Lower lobe of right lung (tissue), 2 donors: ENCODE data around the gene WWC1. TPM values are rescaled to one million over a fixed set of nuclear protein-coding genes. Genes with fewer than 3 reads are reported as not detected.

Experiments
- ATAC-seq, 2 donors: fragments of 200-7000 bp; cut with Tn5 transposase; one replicate each; pipeline ENCODE4 v1.9.1; 2020 to 2022; ENCODE audit warnings: mild to moderate bottlenecking in 2 of 2, moderate library complexity in 2 of 2
- DNase-seq: peaks from one replicate; pipeline ENCODE4 v3.0.0-alpha.2; 2020
- H3K27ac ChIP-seq: fragments of 200-600 bp; one replicate; pipeline ENCODE4 v1.8.0; 2022
- H3K27me3 ChIP-seq: fragments of 200-600 bp; one replicate; pipeline ENCODE4 v1.8.0; 2022; ENCODE audit warnings: low read depth
- H3K36me3 ChIP-seq: fragments of 200-600 bp; one replicate; pipeline ENCODE4 v1.8.0; 2022; ENCODE audit warnings: mild to moderate bottlenecking
- H3K4me1 ChIP-seq: fragments of 200-600 bp; one replicate; pipeline ENCODE4 v1.8.0; 2022
- H3K4me3 ChIP-seq: fragments of 200-600 bp; one replicate; pipeline ENCODE4 v1.8.0; 2022; ENCODE audit warnings: mild to moderate bottlenecking
- H3K9me3 ChIP-seq: fragments of 200-600 bp; one replicate; pipeline ENCODE4 v1.8.0; 2022
- intact Hi-C: fragments of 100-400 bp; cut with DNase I; formaldehyde crosslinking; loops from one replicate; pipeline ENCODE4 v1.11.0; 2022
- total RNA-seq: library from RNA; stranded (reverse); fragmentation: NEBNext Ultra II Directional; extraction: Animal tissue kit (Norgen Biotek cat#: 25700); gene quantifications from one replicate; pipeline ENCODE4 v1.2.1, GENCODE V29; 2021
- TF ChIP-seq, protein P1 (sequence below): fragments of 200-600 bp; IDR thresholded peaks from one replicate; pipeline ENCODE4 v1.8.0; 2022; ENCODE audit warnings: antibody characterized with exemption, mild to moderate bottlenecking
- donor health status: DM: no; HTN: yes; CAD: no; lungs with severe emphysema.

The WWC1 gene
- total RNA-seq, 1 donor from 2014 or later: 61.9 TPM

DNA sequence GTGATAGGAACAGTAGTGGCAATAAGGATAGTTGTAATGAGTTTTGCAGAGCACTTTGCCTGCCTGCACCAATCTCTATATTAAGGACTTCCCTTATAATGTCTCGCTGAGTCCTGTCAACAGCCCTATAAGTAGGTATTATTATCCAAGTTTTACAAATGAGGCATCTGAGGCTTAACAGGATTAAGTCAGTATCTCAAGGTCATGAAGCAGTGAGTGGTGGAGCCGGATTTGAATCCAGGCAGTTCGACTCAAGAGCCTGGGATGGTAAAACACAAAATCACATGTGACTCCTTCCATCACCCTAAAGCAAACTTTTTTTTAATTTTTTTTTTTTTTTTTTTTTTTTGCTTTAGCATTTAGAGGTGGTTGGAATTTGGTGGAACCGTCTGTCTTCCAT lies 135.8 kb downstream of the WWC1 start:
- peaks cover 46% of the 10 kb centered on the region for H3K36me3 ChIP-seq
- H3K27ac ChIP-seq: no peak overlapping the region
- DNase-seq (no peak), ATAC-seq (no peak)
- H3K9me3 ChIP-seq: no peaks in the 10 kb centered on the region
- TF ChIP-seq, protein P1, sequence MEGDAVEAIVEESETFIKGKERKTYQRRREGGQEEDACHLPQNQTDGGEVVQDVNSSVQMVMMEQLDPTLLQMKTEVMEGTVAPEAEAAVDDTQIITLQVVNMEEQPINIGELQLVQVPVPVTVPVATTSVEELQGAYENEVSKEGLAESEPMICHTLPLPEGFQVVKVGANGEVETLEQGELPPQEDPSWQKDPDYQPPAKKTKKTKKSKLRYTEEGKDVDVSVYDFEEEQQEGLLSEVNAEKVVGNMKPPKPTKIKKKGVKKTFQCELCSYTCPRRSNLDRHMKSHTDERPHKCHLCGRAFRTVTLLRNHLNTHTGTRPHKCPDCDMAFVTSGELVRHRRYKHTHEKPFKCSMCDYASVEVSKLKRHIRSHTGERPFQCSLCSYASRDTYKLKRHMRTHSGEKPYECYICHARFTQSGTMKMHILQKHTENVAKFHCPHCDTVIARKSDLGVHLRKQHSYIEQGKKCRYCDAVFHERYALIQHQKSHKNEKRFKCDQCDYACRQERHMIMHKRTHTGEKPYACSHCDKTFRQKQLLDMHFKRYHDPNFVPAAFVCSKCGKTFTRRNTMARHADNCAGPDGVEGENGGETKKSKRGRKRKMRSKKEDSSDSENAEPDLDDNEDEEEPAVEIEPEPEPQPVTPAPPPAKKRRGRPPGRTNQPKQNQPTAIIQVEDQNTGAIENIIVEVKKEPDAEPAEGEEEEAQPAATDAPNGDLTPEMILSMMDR: no peak
- H3K27me3 ChIP-seq: no peaks in the 10 kb centered on the region
- no peak overlapping the region for H3K4me3 ChIP-seq
- intact Hi-C loops: no loop called here
- no peaks in the 10 kb centered on the region for H3K4me1 ChIP-seq

DNA sequence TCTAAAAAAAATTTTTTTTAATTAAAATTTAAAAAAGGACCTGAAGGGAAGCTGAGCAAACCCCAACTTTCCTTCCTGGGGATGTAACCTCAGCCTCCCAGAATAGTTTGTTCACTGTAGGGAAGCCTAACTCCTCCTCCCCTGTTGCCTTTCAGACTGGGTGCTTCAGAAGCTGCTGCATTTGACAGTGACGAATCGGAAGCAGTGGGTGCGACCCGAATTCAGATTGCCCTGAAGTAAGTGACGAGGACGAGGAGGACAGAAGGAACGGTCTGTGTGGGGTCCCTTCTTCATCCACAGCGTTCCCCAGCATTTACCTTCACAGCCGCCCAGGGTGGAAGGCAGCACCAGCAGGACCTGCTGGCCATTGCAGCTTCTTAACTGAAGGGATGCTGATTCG lies 137.1 kb downstream of the WWC1 start:
- Histone ChIP-seq H3K27ac (no peak overlapping the region), H3K4me3 (no peak overlapping the region), H3K4me1 (no peaks in the 10 kb centered on the region), H3K9me3 (no peaks in the 10 kb centered on the region), H3K27me3 (no peaks in the 10 kb centered on the region), H3K36me3 (peaks cover 56% of the 10 kb centered on the region)
- DNase-seq (no peak), ATAC-seq (no peak)
- TF ChIP-seq, protein P1: no peak
- intact Hi-C loops: no loop called here

DNA sequence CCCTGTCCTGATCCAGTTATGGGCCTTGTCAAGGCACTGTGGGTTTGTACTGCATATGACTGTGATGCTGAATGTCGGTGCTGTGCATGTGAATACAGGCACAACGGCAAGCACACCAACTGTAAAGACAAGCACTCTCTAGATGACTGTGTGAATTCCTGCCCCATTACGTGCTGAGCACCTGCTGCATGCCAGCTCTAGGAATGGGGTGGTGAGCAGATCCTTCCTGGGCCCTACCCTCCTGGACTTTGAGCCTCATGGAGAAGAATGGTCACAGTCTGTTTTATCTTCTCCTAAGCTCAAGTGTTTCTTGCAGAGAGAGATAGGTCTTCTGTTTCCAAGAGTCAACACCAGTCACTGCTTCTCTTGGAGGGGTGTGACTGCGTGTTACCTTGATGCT lies 138.9 kb downstream of the WWC1 start:
- TF ChIP-seq, protein P1: no peak
- peak; percentile 43 to 48 for ATAC-seq
- Histone ChIP-seq H3K9me3 (no peaks in the 10 kb centered on the region), H3K27ac (no peak overlapping the region), H3K4me1 (no peaks in the 10 kb centered on the region), H3K4me3 (no peak overlapping the region), H3K36me3 (peaks cover 58% of the 10 kb centered on the region), H3K27me3 (no peaks in the 10 kb centered on the region)
- intact Hi-C loops: no loop called here
- no peak for DNase-seq

DNA sequence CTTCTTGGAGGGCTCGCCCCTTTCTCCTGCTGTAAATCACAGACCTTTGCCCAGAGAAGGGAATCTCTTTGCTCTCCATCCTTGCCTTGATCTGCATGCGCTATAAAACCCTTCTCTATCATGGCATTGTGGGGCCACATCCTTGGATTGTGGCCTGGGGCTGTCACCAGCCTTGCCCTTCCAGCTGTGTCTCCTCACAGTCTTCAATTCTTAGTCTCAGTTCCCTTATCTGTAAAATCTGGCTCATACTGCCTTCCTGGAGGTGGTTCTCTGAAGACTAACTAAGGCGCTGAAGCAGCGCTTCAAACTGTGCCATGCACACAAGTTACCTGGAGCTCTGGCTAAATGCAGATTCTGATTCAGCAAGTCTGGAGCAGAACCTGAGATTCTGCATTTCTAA lies 141.5 kb downstream of the WWC1 start:
- ATAC-seq (no peak), DNase-seq (no peak)
- H3K4me1 ChIP-seq: no peaks in the 10 kb centered on the region
- H3K27ac ChIP-seq: no peak overlapping the region
- H3K27me3 ChIP-seq: no peaks in the 10 kb centered on the region
- H3K9me3 ChIP-seq: no peaks in the 10 kb centered on the region
- H3K36me3 ChIP-seq: peaks cover 56% of the 10 kb centered on the region
- TF ChIP-seq, protein P1: no peak
- intact Hi-C loops: no loop called here
- H3K4me3 ChIP-seq: no peak overlapping the region

DNA sequence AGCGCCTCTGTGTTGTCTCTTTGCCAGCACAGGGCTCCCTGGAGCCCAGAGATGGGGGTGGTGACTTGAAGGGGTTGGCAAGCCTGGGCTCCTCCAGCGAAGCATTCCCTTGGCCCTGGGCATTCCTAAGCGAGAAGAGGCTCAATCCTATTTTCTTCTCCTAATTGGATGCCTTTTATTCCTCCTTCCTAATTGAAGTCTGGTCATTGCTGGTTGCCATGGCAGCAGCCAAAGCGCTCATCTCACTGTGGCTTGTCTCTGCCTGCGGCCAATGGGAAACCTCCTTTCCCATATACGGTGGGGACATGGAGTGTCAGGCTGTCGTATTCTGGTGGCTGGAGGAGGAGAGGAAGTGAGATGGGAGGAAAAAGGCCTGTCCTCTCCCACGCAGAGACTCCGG lies 142.6 kb downstream of the WWC1 start:
- TF ChIP-seq, protein P1: no peak
- H3K4me1 ChIP-seq: no peaks in the 10 kb centered on the region
- H3K4me3 ChIP-seq: no peak overlapping the region
- no peak overlapping the region for H3K27ac ChIP-seq
- no peaks in the 10 kb centered on the region for H3K9me3 ChIP-seq
- no peak for ATAC-seq
- no peaks in the 10 kb centered on the region for H3K27me3 ChIP-seq
- intact Hi-C loops: no loop called here
- no peak for DNase-seq
- peaks cover 54% of the 10 kb centered on the region for H3K36me3 ChIP-seq
